ENCODE data around the gene MUCL1.

MUCL1 gene

DNA sequence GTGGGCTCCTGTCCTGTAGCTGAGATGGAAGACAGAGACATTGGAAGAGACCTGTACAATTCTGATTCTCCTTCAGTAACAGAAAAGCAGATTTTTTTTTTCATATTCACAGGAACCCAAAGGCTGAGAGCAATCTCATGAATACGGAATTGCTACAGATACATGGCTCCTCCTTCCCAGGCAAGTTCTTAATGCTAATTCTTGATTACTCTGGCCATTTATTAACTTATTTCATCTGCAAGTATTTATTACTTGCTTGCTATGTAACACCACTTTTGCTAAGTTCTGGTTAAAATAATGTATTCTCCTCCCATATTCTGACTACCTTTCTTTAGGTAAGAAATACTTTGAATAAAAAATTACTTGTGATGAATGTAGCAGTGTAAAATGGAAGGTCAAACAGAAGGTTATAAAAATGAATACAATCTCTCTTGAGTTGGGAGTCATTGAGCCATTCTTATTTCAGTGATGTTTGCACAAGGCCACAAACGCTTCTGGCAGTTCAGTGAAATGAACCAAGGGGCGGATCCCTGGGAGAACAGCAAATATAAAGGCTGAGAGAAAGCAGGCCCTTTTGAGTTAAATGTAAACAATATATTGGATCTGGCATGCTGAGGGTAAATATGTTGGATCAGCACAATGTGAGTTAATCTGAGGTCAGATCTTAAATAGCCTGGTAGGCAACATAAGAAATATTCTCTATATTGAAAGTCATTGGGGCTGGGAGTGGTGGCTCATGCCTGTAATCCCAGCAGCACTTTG lies 37.6 kb downstream of the MUCL1 start:
- H3K9ac ChIP-seq (ENCODE audit: insufficient read length, low read depth): no peak overlapping the region
- H3K36me3 ChIP-seq (ENCODE audit: insufficient read depth, insufficient read length, low read length): no peaks in the 10 kb centered on the region
- no peak for TF ChIP-seq SUZ12 (IDR thresholded peaks at IDR 0.05; ENCODE audit: extremely low read depth, insufficient read depth, insufficient read length)
- no peak for TF ChIP-seq ZNF274 (IDR thresholded peaks at IDR 0.05; ENCODE audit: low read depth, low read length)
- no peak for DNase-seq (ENCODE audit: low read depth, low spot score)
- H3K9me3 ChIP-seq (ENCODE audit: insufficient read depth, low read length): no peaks in the 10 kb centered on the region
- H3K4me1 ChIP-seq (ENCODE audit: insufficient read depth, insufficient read length): no peaks in the 10 kb centered on the region
- H3K27me3 ChIP-seq (ENCODE audit: insufficient read depth, insufficient read length): no peaks in the 10 kb centered on the region
- no peak overlapping the region for H3K4me3 ChIP-seq (ENCODE audit: insufficient read length, low read depth)

All from NT2/D1 (cell line).